ENCODE data around the gene ALCAM.

Gene ALCAM

DNA sequence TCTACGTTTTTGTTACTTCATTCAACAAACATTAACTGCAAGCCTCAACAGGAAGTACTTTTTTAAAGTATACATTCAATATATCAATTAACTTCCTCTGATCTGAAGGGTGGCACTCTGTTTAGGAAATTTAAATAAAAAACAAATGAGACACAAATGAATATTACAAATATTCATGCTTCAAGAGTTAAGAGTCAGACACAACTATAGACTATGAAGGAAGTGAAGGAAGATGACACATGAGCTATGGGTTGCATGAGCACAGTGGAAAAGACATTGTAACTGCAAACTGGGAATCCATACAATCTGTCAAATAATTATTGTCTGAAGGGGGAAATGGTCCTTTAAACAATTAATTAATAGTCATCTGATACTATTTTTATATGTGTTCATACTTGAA, 26.8 kb upstream of the ALCAM start:
- Histone ChIP-seq H3K9me3 (ENCODE audit: control insufficient read depth, low read length) (no peaks in the 10 kb centered on the region), H3K27me3 (ENCODE audit: control insufficient read depth, insufficient read depth, low read length, poor library complexity, severe bottlenecking) (no peaks in the 10 kb centered on the region), H3K27ac (ENCODE audit: insufficient read depth, low read depth, low read length, poor library complexity, severe bottlenecking) (no peak overlapping the region), H3K4me3 (ENCODE audit: insufficient read depth, low read depth, low read length) (no peak overlapping the region), H3K4me1 (ENCODE audit: control insufficient read depth, insufficient read depth, low read length) (no peaks in the 10 kb centered on the region), H3K36me3 (ENCODE audit: control insufficient read depth, insufficient read depth, low read length) (no peaks in the 10 kb centered on the region)
- WGBS, 2 experiments, result no CpG with 5 or more reads among the region's 1 CpG

DNA sequence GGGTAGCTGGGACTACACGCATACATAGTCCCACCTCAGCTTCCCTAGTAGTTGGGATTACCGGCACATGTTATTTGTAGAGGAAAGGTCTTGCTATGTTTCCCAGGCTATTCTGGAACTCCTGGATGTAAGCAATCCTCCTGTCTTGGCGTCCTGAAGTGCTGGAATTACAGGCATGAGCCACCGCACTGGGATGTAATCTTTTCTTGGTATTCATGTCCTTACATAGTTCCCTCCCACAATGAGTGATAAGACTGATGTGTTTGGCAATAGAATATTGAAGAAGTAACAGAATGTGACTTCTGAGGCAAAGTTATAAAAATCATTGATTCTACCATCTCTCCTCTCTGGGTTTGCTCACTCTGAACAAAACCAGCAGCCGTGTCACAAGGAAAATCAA, 22.7 kb upstream of the ALCAM start:
- Histone ChIP-seq H3K27ac (ENCODE audit: insufficient read depth, low read depth, low read length, poor library complexity, severe bottlenecking) (no peak overlapping the region), H3K4me3 (ENCODE audit: insufficient read depth, low read depth, low read length) (no peak overlapping the region), H3K36me3 (ENCODE audit: control insufficient read depth, insufficient read depth, low read length) (no peaks in the 10 kb centered on the region), H3K27me3 (ENCODE audit: control insufficient read depth, insufficient read depth, low read length, poor library complexity, severe bottlenecking) (no peaks in the 10 kb centered on the region), H3K4me1 (ENCODE audit: control insufficient read depth, insufficient read depth, low read length) (no peaks in the 10 kb centered on the region), H3K9me3 (ENCODE audit: control insufficient read depth, low read length) (no peaks in the 10 kb centered on the region)
- 85% methylated on average over 5 of the region's 5 CpGs for WGBS, 2 experiments

GRCh38 chr3:105345156-105345555, 21.6 kb upstream of the ALCAM start:
- Histone ChIP-seq H3K4me1 (ENCODE audit: control insufficient read depth, insufficient read depth, low read length) (no peaks in the 10 kb centered on the region), H3K4me3 (ENCODE audit: insufficient read depth, low read depth, low read length) (no peak overlapping the region), H3K36me3 (ENCODE audit: control insufficient read depth, insufficient read depth, low read length) (no peaks in the 10 kb centered on the region), H3K27ac (ENCODE audit: insufficient read depth, low read depth, low read length, poor library complexity, severe bottlenecking) (no peak overlapping the region), H3K9me3 (ENCODE audit: control insufficient read depth, low read length) (no peaks in the 10 kb centered on the region), H3K27me3 (ENCODE audit: control insufficient read depth, insufficient read depth, low read length, poor library complexity, severe bottlenecking) (no peaks in the 10 kb centered on the region)
- 92 to 96% methylated on average over 5 of the region's 5 CpGs for WGBS, 2 experiments

DNA sequence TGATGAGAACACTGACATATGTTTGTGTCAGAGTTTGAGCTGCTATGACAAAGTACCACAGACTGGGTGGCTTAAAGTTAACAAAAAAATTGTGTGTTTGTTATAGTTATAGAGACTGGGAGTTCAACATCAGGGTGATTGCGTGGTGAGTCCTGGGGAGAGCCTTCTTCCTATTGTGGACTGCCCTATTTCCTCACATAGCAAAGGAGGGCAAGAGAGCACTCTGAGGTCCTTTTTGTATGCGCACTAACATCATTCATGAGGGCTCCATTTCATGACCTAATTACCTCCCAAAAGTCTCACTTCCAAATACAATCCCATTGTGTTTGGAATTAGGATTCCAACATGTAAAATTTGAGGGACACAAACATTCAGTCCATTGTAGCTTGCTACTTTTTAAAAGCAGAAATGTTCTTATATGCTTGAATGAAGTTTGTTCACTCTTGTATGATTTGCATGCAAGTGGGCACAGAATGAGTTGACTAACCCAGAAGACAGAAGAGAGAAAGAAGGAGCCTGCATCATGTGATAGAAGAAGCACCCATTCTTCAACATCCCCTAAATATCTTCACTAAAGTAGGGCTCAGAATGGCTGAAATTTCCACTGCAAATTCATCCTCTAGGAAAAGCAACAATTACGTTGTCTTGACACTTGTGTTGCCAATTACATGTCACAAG, 18.9 kb upstream of the ALCAM start:
- Histone ChIP-seq H3K27ac (ENCODE audit: insufficient read depth, low read depth, low read length, poor library complexity, severe bottlenecking) (no peak overlapping the region), H3K4me3 (ENCODE audit: insufficient read depth, low read depth, low read length) (no peak overlapping the region), H3K27me3 (ENCODE audit: control insufficient read depth, insufficient read depth, low read length, poor library complexity, severe bottlenecking) (peaks cover 1% of the 10 kb centered on the region), H3K4me1 (ENCODE audit: control insufficient read depth, insufficient read depth, low read length) (no peaks in the 10 kb centered on the region), H3K36me3 (ENCODE audit: control insufficient read depth, insufficient read depth, low read length) (no peaks in the 10 kb centered on the region), H3K9me3 (ENCODE audit: control insufficient read depth, low read length) (no peaks in the 10 kb centered on the region)
- 94 to 98% methylated on average over 1 to 3 of the region's 3 CpGs for WGBS, 2 experiments

- peaks cover 7% of the 10 kb centered on the region for H3K27me3 ChIP-seq (ENCODE audit: control insufficient read depth, insufficient read depth, low read length, poor library complexity, severe bottlenecking)
- H3K4me1 ChIP-seq (ENCODE audit: control insufficient read depth, insufficient read depth, low read length), result no peaks in the 10 kb centered on the region
- H3K27ac ChIP-seq (ENCODE audit: insufficient read depth, low read depth, low read length, poor library complexity, severe bottlenecking), result no peak overlapping the region
- H3K4me3 ChIP-seq (ENCODE audit: insufficient read depth, low read depth, low read length), result no peak overlapping the region
- H3K36me3 ChIP-seq (ENCODE audit: control insufficient read depth, insufficient read depth, low read length), result no peaks in the 10 kb centered on the region
- H3K9me3 ChIP-seq (ENCODE audit: control insufficient read depth, low read length), result no peaks in the 10 kb centered on the region
- 100% methylated on average over 1 of the region's 1 CpG for WGBS, 2 experiments
Measured at GRCh38 chr3:105348307-105348706, 18.4 kb upstream of the ALCAM start.

DNA sequence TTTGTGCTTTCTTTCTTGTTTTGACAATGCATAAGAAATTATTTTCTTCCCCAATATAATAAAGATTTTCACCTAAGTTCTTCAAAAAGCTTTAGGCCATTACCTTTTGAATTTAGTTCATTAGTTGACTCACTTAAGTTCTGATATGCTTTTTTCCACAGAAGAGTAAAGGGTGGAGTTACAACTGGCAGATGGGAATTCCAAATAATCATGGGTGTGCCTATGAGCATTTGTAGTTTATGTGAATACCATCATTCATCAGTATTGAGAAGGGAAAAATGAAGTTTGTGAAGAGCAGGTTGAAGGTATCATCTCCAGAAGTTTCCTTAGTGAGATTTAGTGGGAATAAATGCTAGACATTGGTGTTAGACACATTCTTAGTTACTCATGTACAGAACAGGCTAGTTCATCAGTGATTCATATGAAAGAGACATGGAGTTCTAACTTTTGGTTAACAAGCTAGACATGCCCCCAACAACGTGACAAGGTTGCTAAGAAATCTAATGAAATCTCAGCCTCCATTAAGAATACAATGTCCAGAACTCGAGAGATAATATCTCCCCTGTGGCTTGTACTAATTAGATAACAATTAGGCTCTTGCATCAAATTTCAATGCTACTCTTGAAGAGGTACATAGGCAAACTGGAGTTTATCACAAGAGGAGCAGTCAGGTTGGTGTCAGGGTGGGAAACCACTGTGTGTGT, 16.9 kb upstream of the ALCAM start:
- peaks cover 9% of the 10 kb centered on the region for H3K27me3 ChIP-seq (ENCODE audit: control insufficient read depth, insufficient read depth, low read length, poor library complexity, severe bottlenecking)
- WGBS, 2 experiments, result 71 to 74% methylated on average over 2 of the region's 2 CpGs
- no peaks in the 10 kb centered on the region for H3K36me3 ChIP-seq (ENCODE audit: control insufficient read depth, insufficient read depth, low read length)
- H3K4me3 ChIP-seq (ENCODE audit: insufficient read depth, low read depth, low read length), result no peak overlapping the region
- H3K4me1 ChIP-seq (ENCODE audit: control insufficient read depth, insufficient read depth, low read length), result no peaks in the 10 kb centered on the region
- H3K9me3 ChIP-seq (ENCODE audit: control insufficient read depth, low read length), result no peaks in the 10 kb centered on the region
- no peak overlapping the region for H3K27ac ChIP-seq (ENCODE audit: insufficient read depth, low read depth, low read length, poor library complexity, severe bottlenecking)

DNA sequence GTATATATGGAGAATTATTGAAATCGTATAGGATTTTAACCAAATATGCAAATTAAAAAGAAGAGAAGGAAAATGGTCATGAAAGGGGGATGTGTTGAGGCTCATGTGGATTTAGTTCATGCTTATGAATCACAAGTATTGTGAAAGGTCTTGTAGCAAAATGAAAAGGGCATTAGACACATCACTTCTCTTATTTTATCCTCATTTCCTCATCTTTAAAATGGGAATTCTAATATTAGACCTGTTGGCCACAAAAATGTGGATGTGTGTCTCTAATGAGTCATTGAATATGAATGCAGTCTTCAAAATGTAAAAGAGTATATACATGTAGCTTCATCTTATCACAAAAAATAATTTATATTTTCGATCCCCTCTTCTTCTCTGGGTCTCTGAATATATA, 14.9 kb upstream of the ALCAM start:
- Histone ChIP-seq H3K4me3 (ENCODE audit: insufficient read depth, low read depth, low read length) (no peak overlapping the region), H3K27me3 (ENCODE audit: control insufficient read depth, insufficient read depth, low read length, poor library complexity, severe bottlenecking) (peaks cover 9% of the 10 kb centered on the region), H3K4me1 (ENCODE audit: control insufficient read depth, insufficient read depth, low read length) (peaks cover 4% of the 10 kb centered on the region), H3K36me3 (ENCODE audit: control insufficient read depth, insufficient read depth, low read length) (no peaks in the 10 kb centered on the region), H3K27ac (ENCODE audit: insufficient read depth, low read depth, low read length, poor library complexity, severe bottlenecking) (no peak overlapping the region), H3K9me3 (ENCODE audit: control insufficient read depth, low read length) (no peaks in the 10 kb centered on the region)
- 93 to 100% methylated on average over 1 of the region's 2 CpGs for WGBS, 2 experiments

GRCh38 chr3:105352976-105353375, 13.7 kb upstream of the ALCAM start:
- peaks cover 4% of the 10 kb centered on the region for H3K4me1 ChIP-seq (ENCODE audit: control insufficient read depth, insufficient read depth, low read length)
- H3K27ac ChIP-seq (ENCODE audit: insufficient read depth, low read depth, low read length, poor library complexity, severe bottlenecking), result no peak overlapping the region
- no peak overlapping the region for H3K4me3 ChIP-seq (ENCODE audit: insufficient read depth, low read depth, low read length)
- no peaks in the 10 kb centered on the region for H3K9me3 ChIP-seq (ENCODE audit: control insufficient read depth, low read length)
- H3K36me3 ChIP-seq (ENCODE audit: control insufficient read depth, insufficient read depth, low read length), result no peaks in the 10 kb centered on the region
- 98% methylated on average over 2 to 4 of the region's 4 CpGs for WGBS, 2 experiments
- peaks cover 9% of the 10 kb centered on the region for H3K27me3 ChIP-seq (ENCODE audit: control insufficient read depth, insufficient read depth, low read length, poor library complexity, severe bottlenecking)

GRCh38 chr3:105353485-105354161, 13.1 kb upstream of the ALCAM start:
- H3K27me3 ChIP-seq (ENCODE audit: control insufficient read depth, insufficient read depth, low read length, poor library complexity, severe bottlenecking), result peaks cover 9% of the 10 kb centered on the region
- H3K36me3 ChIP-seq (ENCODE audit: control insufficient read depth, insufficient read depth, low read length), result no peaks in the 10 kb centered on the region
- no peak overlapping the region for H3K27ac ChIP-seq (ENCODE audit: insufficient read depth, low read depth, low read length, poor library complexity, severe bottlenecking)
- WGBS, 2 experiments, result 23 to 26% methylated on average over 37 of the region's 37 CpGs
- H3K4me1 ChIP-seq (ENCODE audit: control insufficient read depth, insufficient read depth, low read length), result peaks cover 4% of the 10 kb centered on the region
- peak overlapping the region; percentile 30 for H3K4me3 ChIP-seq (ENCODE audit: insufficient read depth, low read depth, low read length)
- no peaks in the 10 kb centered on the region for H3K9me3 ChIP-seq (ENCODE audit: control insufficient read depth, low read length)

- Histone ChIP-seq H3K9me3 (ENCODE audit: control insufficient read depth, low read length) (no peaks in the 10 kb centered on the region), H3K4me1 (ENCODE audit: control insufficient read depth, insufficient read depth, low read length) (peaks cover 4% of the 10 kb centered on the region), H3K4me3 (ENCODE audit: insufficient read depth, low read depth, low read length) (no peak overlapping the region), H3K27ac (ENCODE audit: insufficient read depth, low read depth, low read length, poor library complexity, severe bottlenecking) (no peak overlapping the region), H3K36me3 (ENCODE audit: control insufficient read depth, insufficient read depth, low read length) (no peaks in the 10 kb centered on the region), H3K27me3 (ENCODE audit: control insufficient read depth, insufficient read depth, low read length, poor library complexity, severe bottlenecking) (peaks cover 9% of the 10 kb centered on the region)
- WGBS, 2 experiments, result 39 to 49% methylated on average over 2 to 3 of the region's 3 CpGs
Measured at GRCh38 chr3:105354429-105354828, 12.3 kb upstream of the ALCAM start.
